Neural progenitor cell (in vitro differentiated cells): Measurements from ENCODE around the gene ZXDC. TPM values are rescaled to one million over a fixed set of nuclear protein-coding genes. Genes with fewer than 3 reads are reported as not detected.

Experiments used
- DNase-seq: peaks from one replicate; pipeline ENCODE4 v3.0.0-alpha.2; 2016; ENCODE audit warnings: low spot score
- H2AFZ ChIP-seq: fragments of 200-600 bp; sonication (generic); replicated peaks from 2 replicates; pipeline ENCODE4 v1.6.1; 2016; ENCODE audit warnings: antibody characterized with exemption
- H3F3A ChIP-seq: fragments of 200-600 bp; sonication (generic); 2 replicates; pipeline ENCODE4 v1.6.1; 2016; ENCODE audit warnings: antibody characterized with exemption, low read depth
- H3K27ac ChIP-seq: fragments of 200-600 bp; sonication (generic); 2 replicates; pipeline ENCODE4 v1.5.1; 2016; ENCODE audit warnings: mild to moderate bottlenecking
- H3K27me3 ChIP-seq: fragments of 200-600 bp; sonication (generic); 2 replicates; pipeline ENCODE4 v1.6.1; 2016; ENCODE audit warnings: mild to moderate bottlenecking, moderate library complexity
- H3K36me3 ChIP-seq: fragments of 200-600 bp; sonication (generic); 2 replicates; pipeline ENCODE4 v1.5.1; 2016
- H3K4me1 ChIP-seq: fragments of 200-600 bp; sonication (generic); 2 replicates; pipeline ENCODE4 v1.6.1; 2016; ENCODE audit warnings: mixed run types
- H3K4me2 ChIP-seq: fragments of 200-600 bp; sonication (generic); 2 replicates; pipeline ENCODE4 v1.6.1; 2016
- H3K4me3 ChIP-seq: fragments of 200-600 bp; sonication (generic); 2 replicates; pipeline ENCODE4 v1.5.1; 2016
- H3K79me2 ChIP-seq: fragments of 200-600 bp; sonication (generic); 2 replicates; pipeline ENCODE4 v1.6.1; 2016; ENCODE audit warnings: low read depth
- H3K9ac ChIP-seq: fragments of 200-600 bp; sonication (generic); 2 replicates; pipeline ENCODE4 v1.6.1; 2016
- H3K9me3 ChIP-seq: fragments of 200-600 bp; sonication (generic); 2 replicates; pipeline ENCODE4 v1.5.1; 2016; ENCODE audit warnings: low read depth
- H4K20me1 ChIP-seq: fragments of 200-600 bp; sonication (generic); 2 replicates; pipeline ENCODE4 v1.6.1; 2016; ENCODE audit warnings: low read depth
- H3K27ac Mint-ChIP-seq: 3 replicates; pipeline ENCODE4 v1.8.0; 2021; ENCODE audit warnings: mixed read lengths
- H3K27me3 Mint-ChIP-seq: 2 replicates; pipeline ENCODE4 v1.8.0; 2022; ENCODE audit warnings: low read depth, mild to moderate bottlenecking, inconsistent platforms, moderate library complexity, mixed read lengths; ENCODE audit not compliant: insufficient read depth
- H3K36me3 Mint-ChIP-seq: 3 replicates; pipeline ENCODE4 v1.8.0; 2021; ENCODE audit warnings: mixed read lengths
- H3K4me1 Mint-ChIP-seq: 3 replicates; pipeline ENCODE4 v1.8.0; 2021; ENCODE audit warnings: mixed read lengths
- H3K4me3 Mint-ChIP-seq: 3 replicates; pipeline ENCODE4 v1.8.0; 2021; ENCODE audit warnings: mild to moderate bottlenecking, moderate library complexity, mixed read lengths
- H3K9me3 Mint-ChIP-seq: 3 replicates; pipeline ENCODE4 v1.8.0; 2020; ENCODE audit warnings: mixed read lengths
- CTCF ChIP-seq: fragments of 200-600 bp; sonication (generic); IDR thresholded peaks from 2 replicates; pipeline ENCODE4 v1.5.1; 2017; ENCODE audit warnings: antibody characterized with exemption, mild to moderate bottlenecking
- EZH2 ChIP-seq: fragments of 200-600 bp; sonication (generic); IDR thresholded peaks from 2 replicates; pipeline ENCODE4 v1.6.1; 2017; ENCODE audit warnings: antibody characterized with exemption, mild to moderate bottlenecking, moderate library complexity
- EZH2phosphoT487 ChIP-seq: fragments of 200-600 bp; sonication (generic); IDR thresholded peaks from 2 replicates; pipeline ENCODE4 v1.6.1; 2017; ENCODE audit warnings: antibody characterized with exemption
- total RNA-seq: library from RNA; depleted of rRNA; stranded (reverse); fragments of >200 nt; gene quantifications from 2 replicates; pipeline ENCODE4 v1.2.3, GENCODE V29; 2015; ENCODE audit warnings: low replicate concordance

Gene ZXDC
- total RNA-seq, 1 donor from 2014 or later, result 12.4 TPM

GRCh38 chr3:126523745-126524428, 48.2 kb upstream of the ZXDC start, which contains the start of gene CHST13:
CHST13 (plus strand) TSS chr3:126524155; CDS start chr3:126524333, 178 bp downstream.
- peaks cover 12% of the 10 kb centered on the region for H3K4me1 Mint-ChIP-seq

DNA sequence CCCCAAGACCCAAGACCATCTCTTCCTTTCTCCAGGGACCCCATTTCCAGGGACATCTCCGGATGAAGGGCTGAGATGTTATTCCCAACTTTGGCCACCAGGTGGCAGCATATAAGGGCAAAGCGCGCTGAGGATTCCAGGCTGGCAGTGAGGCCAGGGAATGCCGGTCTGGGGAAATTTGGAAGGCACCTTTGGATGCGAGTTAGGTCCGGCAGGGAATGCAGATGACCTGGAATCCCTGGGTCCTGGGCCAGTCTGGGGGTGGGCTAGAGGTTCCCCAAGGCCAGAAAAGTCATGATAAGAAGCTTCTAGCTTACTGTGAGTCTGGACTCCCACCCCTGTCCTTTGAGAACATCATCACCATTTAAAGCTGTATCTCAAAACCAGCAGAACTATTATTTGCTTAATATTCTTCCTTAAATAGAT, 46.7 kb upstream of the ZXDC start:
- Histone ChIP-seq H3K36me3 (no peaks in the 10 kb centered on the region), H3K4me3 (no peak overlapping the region), H3K9me3 (no peaks in the 10 kb centered on the region), H4K20me1 (no peaks in the 10 kb centered on the region), H3K79me2 (no peaks in the 10 kb centered on the region), H3K27me3 (peaks cover 36% of the 10 kb centered on the region), H2AFZ (no peak overlapping the region), H3K27ac (no peak overlapping the region), H3K4me2 (no peak overlapping the region), H3K9ac (no peak overlapping the region), H3K4me1 (peaks cover 13% of the 10 kb centered on the region), H3F3A (no peaks in the 10 kb centered on the region)
- Mint-ChIP-seq H3K27me3 (peaks cover 37% of the 10 kb centered on the region), H3K4me1 (peaks cover 17% of the 10 kb centered on the region), H3K27ac (no peak overlapping the region), H3K36me3 (no peaks in the 10 kb centered on the region), H3K4me3 (no peak overlapping the region), H3K9me3 (no peaks in the 10 kb centered on the region)
- peak; percentile 80 for DNase-seq
- TF ChIP-seq CTCF (peak; percentile 92), EZH2 (no peak), EZH2phosphoT487 (no peak)

More at GRCh38 chr3:126523745-126524428, 48.2 kb upstream of the ZXDC start, which contains the start of gene CHST13:
- Histone ChIP-seq H3K27me3 (peaks cover 36% of the 10 kb centered on the region), H3K9me3 (no peaks in the 10 kb centered on the region), H3K79me2 (no peaks in the 10 kb centered on the region), H3K27ac (no peak within 1 kb of the TSS), H3K4me2 (peak within 1 kb of the TSS; percentile 97), H3F3A (no peaks in the 10 kb centered on the region), H3K4me3 (peak within 1 kb of the TSS; percentile 66), H3K9ac (no peak within 1 kb of the TSS), H2AFZ (peak within 1 kb of the TSS; percentile 98), H4K20me1 (no peaks in the 10 kb centered on the region), H3K4me1 (peaks cover 7% of the 10 kb centered on the region), H3K36me3 (no peaks in the 10 kb centered on the region)
- H3K27me3 Mint-ChIP-seq, result peaks cover 42% of the 10 kb centered on the region
- DNase-seq, result peak; percentile 91
- H3K27ac Mint-ChIP-seq, result no peak within 1 kb of the TSS
- H3K4me3 Mint-ChIP-seq, result peak within 1 kb of the TSS; percentile 71
- H3K9me3 Mint-ChIP-seq, result no peaks in the 10 kb centered on the region
- no peaks in the 10 kb centered on the region for H3K36me3 Mint-ChIP-seq
- TF ChIP-seq EZH2phosphoT487, result no peak
- peak; percentile 22 for TF ChIP-seq CTCF
- peak; percentile 64 for TF ChIP-seq EZH2

- Histone ChIP-seq H2AFZ (no peak overlapping the region), H3K4me1 (peaks cover 13% of the 10 kb centered on the region), H3K36me3 (no peaks in the 10 kb centered on the region), H3K9ac (no peak overlapping the region), H3K79me2 (no peaks in the 10 kb centered on the region), H3F3A (no peaks in the 10 kb centered on the region), H3K4me3 (no peak overlapping the region), H3K9me3 (no peaks in the 10 kb centered on the region), H3K4me2 (no peak overlapping the region), H3K27me3 (peaks cover 36% of the 10 kb centered on the region), H3K27ac (no peak overlapping the region), H4K20me1 (no peaks in the 10 kb centered on the region)
- H3K27me3 Mint-ChIP-seq, result peaks cover 33% of the 10 kb centered on the region
- no peak for DNase-seq
- H3K4me1 Mint-ChIP-seq, result peaks cover 22% of the 10 kb centered on the region
- no peaks in the 10 kb centered on the region for H3K36me3 Mint-ChIP-seq
- no peak for TF ChIP-seq EZH2
- TF ChIP-seq CTCF, result no peak
- no peak for TF ChIP-seq EZH2phosphoT487
- H3K4me3 Mint-ChIP-seq, result no peak overlapping the region
- no peaks in the 10 kb centered on the region for H3K9me3 Mint-ChIP-seq
- H3K27ac Mint-ChIP-seq, result no peak overlapping the region
Observed at GRCh38 chr3:126521122-126521891, 45.6 kb upstream of the ZXDC start.
